ENCODE results near the gene COX5B. TPM values are rescaled to one million over a fixed set of nuclear protein-coding genes. Genes with fewer than 3 reads are reported as not detected.

COX5B gene
- total RNA-seq, 1 experiment from 2014 or later = 272 TPM

DNA sequence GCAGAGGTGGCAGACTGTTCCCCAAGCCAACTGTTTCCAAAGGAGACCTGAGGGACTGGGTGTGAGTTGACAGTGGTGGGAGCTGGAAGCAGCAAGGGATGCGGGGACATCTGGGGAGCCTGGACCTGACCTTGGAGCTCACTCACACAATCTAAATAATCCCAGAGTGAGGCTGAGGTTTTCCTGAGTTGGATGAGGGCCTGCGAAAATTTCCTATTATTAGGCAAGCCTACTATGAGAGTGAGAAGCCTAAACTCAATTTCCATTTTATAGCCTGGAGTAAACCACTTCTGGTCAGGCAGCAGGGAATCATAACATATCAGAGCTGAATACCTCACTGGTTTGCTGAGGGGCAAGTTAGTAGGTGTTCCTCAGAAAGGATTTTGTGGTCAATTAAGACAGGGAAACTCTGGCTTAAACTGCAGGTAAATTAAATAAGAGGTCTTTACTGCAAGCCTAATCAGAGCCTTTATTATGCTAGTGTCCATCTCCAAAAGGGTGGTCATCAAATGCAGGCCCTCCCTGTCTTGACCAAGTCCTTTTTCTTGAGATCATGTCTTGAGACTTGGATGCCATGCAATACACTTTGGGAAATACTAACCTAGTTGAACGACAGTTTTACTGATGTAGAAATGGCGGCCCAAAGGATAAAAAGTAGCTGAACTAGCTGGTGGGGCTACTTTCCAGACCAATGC lies 1.7 kb upstream of the COX5B start:
- no TSS peak for BruUV-seq (replicated peaks)
- no peak for TF ChIP-seq CTCF (IDR thresholded peaks at IDR 0.05; ENCODE audit: unreplicated experiment)
- CTCF ChIA-PET = interaction anchor here (1.5 kb wide), 1 partner anchor 35 kb away, joined by 5 read pairs; no protein-coding TSS in a partner anchor
- POLR2A ChIA-PET = interaction anchor here (5.9 kb wide), 1 partner anchor 20 kb away, joined by 150 read pairs; the partner anchor contains the start of gene ACTR1B
- no peak for DNase-seq (ENCODE audit: unreplicated experiment)
- peaks cover 1% of the 10 kb centered on the region for H3K27me3 Mint-ChIP-seq (ENCODE audit: insufficient read depth, unreplicated experiment)
- no peak overlapping the region for H3K27ac Mint-ChIP-seq (ENCODE audit: low read depth, unreplicated experiment)
- H3K4me1 Mint-ChIP-seq (ENCODE audit: insufficient read depth, unreplicated experiment) = peaks cover 12% of the 10 kb centered on the region
- intact Hi-C loops (cut with micrococcal nuclease) = no loop called here
- peaks cover 25% of the 10 kb centered on the region for H3K36me3 Mint-ChIP-seq (ENCODE audit: insufficient read depth, unreplicated experiment)
- no peaks in the 10 kb centered on the region for H3K9me3 Mint-ChIP-seq (ENCODE audit: unreplicated experiment)
- H3K4me3 Mint-ChIP-seq (ENCODE audit: unreplicated experiment) = no peak overlapping the region

- H3K27me3 Mint-ChIP-seq (ENCODE audit: insufficient read depth, unreplicated experiment) = no peaks in the 10 kb centered on the region
- TSS peak; percentile 79 for BruUV-seq (replicated peaks)
- peak overlapping the region; percentile 96 for H3K4me3 Mint-ChIP-seq (ENCODE audit: unreplicated experiment)
- H3K36me3 Mint-ChIP-seq (ENCODE audit: insufficient read depth, unreplicated experiment) = peaks cover 35% of the 10 kb centered on the region
- TF ChIP-seq CTCF (IDR thresholded peaks at IDR 0.05; ENCODE audit: unreplicated experiment) = no peak
- POLR2A ChIA-PET = interaction anchor here (0.6 to 5.9 kb wide), 14 partner anchors 10 to 1580 kb away, joined by 3 to 150 read pairs (median 5); partner anchors contain the start of genes ACTR1B and ANKRD36B
- no peaks in the 10 kb centered on the region for H3K9me3 Mint-ChIP-seq (ENCODE audit: unreplicated experiment)
- DNase-seq (ENCODE audit: unreplicated experiment) = no peak
- peaks cover 12% of the 10 kb centered on the region for H3K4me1 Mint-ChIP-seq (ENCODE audit: insufficient read depth, unreplicated experiment)
- intact Hi-C loops (cut with micrococcal nuclease) = no loop called here
- peak overlapping the region; percentile 90 for H3K27ac Mint-ChIP-seq (ENCODE audit: low read depth, unreplicated experiment)
- CTCF ChIA-PET = interaction anchor here (0.6 to 3.6 kb wide), 6 partner anchors 18 to 1577 kb away, joined by 3 to 34 read pairs (median 6); partner anchors contain the start of gene ACTR1B
Observed at GRCh38 chr2:97645112-97645694, 659 bp upstream of the COX5B start.

GRCh38 chr2:97646977-97647376 lies 1.1 kb downstream of the COX5B start:
- intact Hi-C loops (cut with micrococcal nuclease) = no loop called here
- H3K36me3 Mint-ChIP-seq (ENCODE audit: insufficient read depth, unreplicated experiment) = peaks cover 41% of the 10 kb centered on the region
- peak overlapping the region; percentile 90 for H3K27ac Mint-ChIP-seq (ENCODE audit: low read depth, unreplicated experiment)
- H3K27me3 Mint-ChIP-seq (ENCODE audit: insufficient read depth, unreplicated experiment) = no peaks in the 10 kb centered on the region
- BruUV-seq (replicated peaks) = no TSS peak
- DNase-seq (ENCODE audit: unreplicated experiment) = no peak
- no peak for TF ChIP-seq CTCF (IDR thresholded peaks at IDR 0.05; ENCODE audit: unreplicated experiment)
- ChIA-PET POLR2A (interaction anchor here (0.8 to 5.9 kb wide), 7 partner anchors 8 to 81 kb away, joined by 3 to 150 read pairs (median 5); partner anchors contain the start of genes ACTR1B and ANKRD36B), CTCF (interaction anchor here (0.8 to 3.6 kb wide), 3 partner anchors 16 to 53 kb away, joined by 3 to 34 read pairs (median 11); partner anchors contain the start of gene ACTR1B)
- H3K4me3 Mint-ChIP-seq (ENCODE audit: unreplicated experiment) = peak overlapping the region; percentile 96
- peaks cover 12% of the 10 kb centered on the region for H3K4me1 Mint-ChIP-seq (ENCODE audit: insufficient read depth, unreplicated experiment)
- H3K9me3 Mint-ChIP-seq (ENCODE audit: unreplicated experiment) = no peaks in the 10 kb centered on the region

DNA sequence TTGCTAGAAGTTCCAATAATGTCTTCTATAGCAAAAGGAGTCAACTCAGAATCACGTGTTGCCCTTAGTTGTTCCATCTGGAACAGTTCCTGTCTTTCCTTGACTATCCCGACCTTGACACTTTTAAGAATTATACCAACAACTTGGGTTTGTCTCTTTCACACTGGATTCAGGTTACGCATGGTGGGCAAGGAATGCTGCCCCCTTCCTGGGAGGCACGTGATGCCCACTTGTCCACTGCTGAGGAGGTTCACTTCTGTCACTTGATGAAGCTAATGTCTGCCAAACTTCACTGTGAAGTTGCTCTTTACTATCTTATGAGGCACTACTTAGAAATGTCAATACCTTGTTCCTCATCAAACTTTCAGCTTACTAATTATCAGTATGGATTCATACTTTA lies 5.3 kb downstream of the COX5B start:
- no peak overlapping the region for H3K27ac Mint-ChIP-seq (ENCODE audit: low read depth, unreplicated experiment)
- no peaks in the 10 kb centered on the region for H3K27me3 Mint-ChIP-seq (ENCODE audit: insufficient read depth, unreplicated experiment)
- H3K4me1 Mint-ChIP-seq (ENCODE audit: insufficient read depth, unreplicated experiment) = peaks cover 7% of the 10 kb centered on the region
- intact Hi-C loops (cut with micrococcal nuclease) = no loop called here
- H3K4me3 Mint-ChIP-seq (ENCODE audit: unreplicated experiment) = no peak overlapping the region
- CTCF ChIA-PET = interaction anchor here (1.4 kb wide), 1 partner anchor 45 kb away, joined by 5 read pairs; no protein-coding TSS in a partner anchor
- no TSS peak for BruUV-seq (replicated peaks)
- DNase-seq (ENCODE audit: unreplicated experiment) = no peak
- H3K9me3 Mint-ChIP-seq (ENCODE audit: unreplicated experiment) = peaks cover 26% of the 10 kb centered on the region
- POLR2A ChIA-PET = interaction anchor here (3.7 kb wide), 1 partner anchor 11 kb away, joined by 25 read pairs; no protein-coding TSS in a partner anchor
- no peak for TF ChIP-seq CTCF (IDR thresholded peaks at IDR 0.05; ENCODE audit: unreplicated experiment)
- peaks cover 41% of the 10 kb centered on the region for H3K36me3 Mint-ChIP-seq (ENCODE audit: insufficient read depth, unreplicated experiment)
